Ureter (tissue), 1 donor: Measurements from ENCODE around the gene VAPA. TPM values are rescaled to one million over a fixed set of nuclear protein-coding genes. Genes with fewer than 3 reads are reported as not detected.

ENCODE experiments used
- DNase-seq: peaks from one replicate; pipeline ENCODE4 v3.0.0-alpha.2; 2020; ENCODE audit warnings: low spot score
- total RNA-seq: library from RNA; stranded (reverse); gene quantifications from one replicate; pipeline ENCODE4 v1.2.4, GENCODE V29; 2023
- donor health status: DM: yes; HTN: yes; CAD: no.

VAPA gene
- total RNA-seq, 1 donor from 2014 or later: 249 TPM

DNA sequence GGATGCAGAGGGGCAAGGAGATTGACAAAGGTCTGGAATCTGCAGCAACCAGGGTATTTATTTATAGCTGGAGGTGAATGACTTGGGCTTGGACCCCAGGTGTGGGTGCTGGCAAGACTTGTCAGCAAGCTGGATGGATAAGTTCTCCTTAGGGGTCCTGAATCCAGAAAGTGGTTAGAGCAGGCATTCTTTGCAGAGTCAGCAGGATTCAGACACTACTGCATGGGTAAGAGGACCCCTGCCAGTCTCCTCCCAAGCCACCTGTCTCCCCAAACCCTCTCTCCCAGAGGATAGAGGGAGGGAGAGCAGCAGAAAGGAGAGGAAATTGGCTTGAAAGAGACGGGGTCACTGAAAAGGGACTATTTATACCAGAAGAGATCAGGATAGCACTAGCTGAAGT lies 89.5 kb downstream of the VAPA start:
- DNase-seq: no peak

DNA sequence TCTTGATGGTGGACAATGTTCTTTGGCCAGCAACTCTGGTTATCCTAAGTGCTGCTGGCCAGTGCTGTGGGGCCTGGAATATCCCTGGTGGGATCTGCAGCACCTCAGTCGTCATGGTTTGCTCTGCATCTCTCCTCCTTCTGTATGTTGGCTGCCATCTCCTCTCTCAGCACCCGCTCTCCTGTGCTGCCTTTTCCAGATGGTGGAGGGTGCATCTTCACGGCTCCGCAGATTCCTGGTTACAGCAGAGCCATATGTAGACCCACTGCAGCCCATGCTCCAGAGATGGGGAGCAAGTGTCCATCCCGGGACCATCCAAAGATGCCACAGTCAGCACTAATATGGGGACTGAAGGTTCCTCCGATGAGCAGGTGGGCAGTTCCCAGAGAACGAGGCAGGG lies 90.0 kb downstream of the VAPA start:
- no peak for DNase-seq

DNA sequence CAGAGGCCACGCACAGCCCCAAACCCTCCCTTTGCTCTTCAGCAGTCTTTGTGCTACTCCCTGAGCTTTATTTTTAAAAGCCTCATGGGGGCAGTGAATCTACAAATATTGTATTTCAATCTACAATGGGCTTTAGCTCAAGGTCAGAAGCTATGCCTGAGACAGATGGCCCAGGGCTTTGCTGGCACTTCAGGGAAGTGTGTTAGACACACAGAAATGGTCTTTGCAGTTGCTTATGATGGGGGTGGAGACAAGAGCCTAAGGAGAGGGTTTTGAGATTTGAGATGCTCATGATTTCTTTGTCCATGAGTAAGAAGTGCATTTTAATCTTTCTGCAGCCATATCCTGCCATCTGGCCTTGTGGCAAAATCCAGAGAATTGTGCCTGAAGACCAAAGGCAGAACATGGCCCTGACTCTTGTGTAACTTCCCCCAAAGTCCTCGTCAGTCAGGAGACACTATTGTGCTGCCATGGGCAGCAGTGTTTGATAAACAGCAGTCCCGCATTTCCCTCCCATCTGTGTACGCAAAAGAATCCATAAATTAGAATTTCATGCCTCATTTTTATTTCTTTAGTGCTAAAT lies 92.6 kb downstream of the VAPA start:
- peak; percentile 27 for DNase-seq

DNA sequence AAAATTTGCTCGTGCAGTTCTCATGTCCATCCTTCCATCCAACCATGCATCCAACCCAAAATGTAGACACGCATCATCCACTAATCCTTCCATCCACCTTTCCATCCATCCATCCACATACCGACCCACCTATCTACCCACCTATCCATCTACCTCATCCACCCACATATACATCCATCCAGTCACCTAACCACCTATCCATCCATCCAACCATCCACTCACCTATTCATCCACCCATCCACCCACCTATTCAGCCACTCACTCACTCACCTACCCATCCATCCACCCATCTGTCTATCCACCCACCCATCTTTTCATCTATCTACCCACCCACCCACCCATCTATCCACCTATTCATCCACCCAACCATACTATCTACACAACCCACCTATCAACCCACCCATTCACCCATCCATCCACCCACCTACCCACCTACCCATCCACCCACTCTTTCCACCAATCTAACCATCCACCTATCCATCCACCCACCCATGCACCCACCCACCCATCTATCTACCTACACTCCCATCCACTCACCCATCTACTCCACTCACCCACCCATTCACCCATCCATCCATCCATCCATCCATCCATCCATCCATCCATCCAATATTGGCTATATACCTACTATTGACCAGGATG lies 94.3 kb downstream of the VAPA start:
- peak; percentile 1 for DNase-seq

Other genes starting within 250 kb of the VAPA start
- gene RAB31, start 205.7 kb upstream of the VAPA start, total RNA-seq: 46.0 TPM
- gene TXNDC2, start 28.0 kb upstream of the VAPA start, total RNA-seq: 0.21 TPM